Lower leg skin (tissue), 4 donors: ENCODE data around the gene GIGYF2. TPM values are rescaled to one million over a fixed set of nuclear protein-coding genes. Genes with fewer than 3 reads are reported as not detected.

Experiments
- DNase-seq, 2 donors: peaks; one replicate each; pipeline ENCODE4 v3.0.0-alpha.2; 2019; ENCODE audit warnings: low spot score in 2 of 2
- H3K4me3 ChIP-seq: fragments of 200-600 bp; sonication (generic); 2 replicates; pipeline ENCODE4 v1.5.1; 2017; ENCODE audit warnings: mild to moderate bottlenecking, low read depth; ENCODE audit not compliant: poor library complexity, severe bottlenecking
- CTCF ChIP-seq, 3 donors: fragments of 450-650 bp; IDR thresholded peaks; one replicate each; pipeline ENCODE4 v1.5.1; 2016; ENCODE audit warnings: antibody characterized with exemption in 3 of 3, mild to moderate bottlenecking in 3 of 3, moderate library complexity in 2 of 3
- POLR2A ChIP-seq, 2 donors: fragments of 450-650 bp; IDR thresholded peaks; one replicate each; pipeline ENCODE4 v1.6.1; 2016 to 2017; ENCODE audit warnings: antibody characterized with exemption in 2 of 2, mild to moderate bottlenecking in 1 of 2, moderate library complexity in 1 of 2
- WGBS, 2 donors: methylation state at CpG; one replicate each; pipeline ENCODE4 v1.1.5; 2018; 5-methylcytosine and 5-hydroxymethylcytosine counted together
- intact Hi-C: fragments of 100-400 bp; cut with DNase I; formaldehyde crosslinking; loops from one replicate; pipeline ENCODE4 v1.15.0; 2023; ENCODE audit warnings: low total_unique reads
- total RNA-seq, 4 donors: library from RNA; depleted of rRNA; stranded (reverse); fragments of >200 nt; gene quantifications; one replicate each; pipeline ENCODE4 v1.1.0, GENCODE V29; 2016

The GIGYF2 gene
- total RNA-seq, 4 donors from 2014 or later: 57.7 to 78.4 (median 72.5) TPM

GRCh38 chr2:232779465-232779864, 82.3 kb downstream of the GIGYF2 start:
- intact Hi-C loops: no loop called here
- no peak overlapping the region for H3K4me3 ChIP-seq
- DNase-seq: no peak
- no peak for TF ChIP-seq CTCF (IDR thresholded peaks at IDR 0.05)
- no peak for TF ChIP-seq POLR2A (IDR thresholded peaks at IDR 0.05)
- WGBS, 2 donors: 59 to 70% methylated on average over 3 of the region's 3 CpGs

GRCh38 chr2:232779934-232780333, 82.8 kb downstream of the GIGYF2 start:
- no peak overlapping the region for H3K4me3 ChIP-seq
- DNase-seq: no peak
- 68 to 71% methylated on average over 1 of the region's 1 CpG for WGBS, 2 donors
- intact Hi-C loops: no loop called here
- TF ChIP-seq POLR2A (IDR thresholded peaks at IDR 0.05) (no peak), CTCF (IDR thresholded peaks at IDR 0.05) (no peak)

GRCh38 chr2:232781765-232782164, 84.6 kb downstream of the GIGYF2 start:
- intact Hi-C loops: no loop called here
- TF ChIP-seq POLR2A (IDR thresholded peaks at IDR 0.05) (no peak), CTCF (IDR thresholded peaks at IDR 0.05) (no peak)
- no peak overlapping the region for H3K4me3 ChIP-seq
- no peak for DNase-seq

- intact Hi-C loops: no loop called here
- no peak overlapping the region for H3K4me3 ChIP-seq
- no peak for DNase-seq
- TF ChIP-seq POLR2A (IDR thresholded peaks at IDR 0.05) (no peak), CTCF (IDR thresholded peaks at IDR 0.05) (no peak)
These were observed 86.1 kb downstream of the GIGYF2 start for GRCh38 chr2:232783278-232783677.

- intact Hi-C loops: no loop called here
- TF ChIP-seq POLR2A (IDR thresholded peaks at IDR 0.05) (no peak), CTCF (IDR thresholded peaks at IDR 0.05) (no peak)
- H3K4me3 ChIP-seq: no peak overlapping the region
- no peak for DNase-seq
These were observed 90.7 kb downstream of the GIGYF2 start for GRCh38 chr2:232787806-232788205.

GRCh38 chr2:232789082-232789481, 92.0 kb downstream of the GIGYF2 start:
- TF ChIP-seq POLR2A (IDR thresholded peaks at IDR 0.05) (no peak), CTCF (IDR thresholded peaks at IDR 0.05) (no peak)
- 80 to 92% methylated on average over 4 of the region's 4 CpGs for WGBS, 2 donors
- DNase-seq: no peak
- intact Hi-C loops: no loop called here
- no peak overlapping the region for H3K4me3 ChIP-seq
